T-helper 2 cell (primary cell): ENCODE data around the gene PDXP.
A peak's percentile ranks its signal among the peaks of the same experiment; 100 is the strongest.
"Not testable (repeated sequence)": the region's sequence is repeated elsewhere in the genome, so short reads cannot be mapped to it uniquely, and the experiment has no call there.

Experiments
- DNase-seq, 5 experiments: peaks; one replicate each; pipeline versions ENCODE4 v3.0.0 to v3.0.0-alpha.2; 2012 to 2022

PDXP gene

DNA sequence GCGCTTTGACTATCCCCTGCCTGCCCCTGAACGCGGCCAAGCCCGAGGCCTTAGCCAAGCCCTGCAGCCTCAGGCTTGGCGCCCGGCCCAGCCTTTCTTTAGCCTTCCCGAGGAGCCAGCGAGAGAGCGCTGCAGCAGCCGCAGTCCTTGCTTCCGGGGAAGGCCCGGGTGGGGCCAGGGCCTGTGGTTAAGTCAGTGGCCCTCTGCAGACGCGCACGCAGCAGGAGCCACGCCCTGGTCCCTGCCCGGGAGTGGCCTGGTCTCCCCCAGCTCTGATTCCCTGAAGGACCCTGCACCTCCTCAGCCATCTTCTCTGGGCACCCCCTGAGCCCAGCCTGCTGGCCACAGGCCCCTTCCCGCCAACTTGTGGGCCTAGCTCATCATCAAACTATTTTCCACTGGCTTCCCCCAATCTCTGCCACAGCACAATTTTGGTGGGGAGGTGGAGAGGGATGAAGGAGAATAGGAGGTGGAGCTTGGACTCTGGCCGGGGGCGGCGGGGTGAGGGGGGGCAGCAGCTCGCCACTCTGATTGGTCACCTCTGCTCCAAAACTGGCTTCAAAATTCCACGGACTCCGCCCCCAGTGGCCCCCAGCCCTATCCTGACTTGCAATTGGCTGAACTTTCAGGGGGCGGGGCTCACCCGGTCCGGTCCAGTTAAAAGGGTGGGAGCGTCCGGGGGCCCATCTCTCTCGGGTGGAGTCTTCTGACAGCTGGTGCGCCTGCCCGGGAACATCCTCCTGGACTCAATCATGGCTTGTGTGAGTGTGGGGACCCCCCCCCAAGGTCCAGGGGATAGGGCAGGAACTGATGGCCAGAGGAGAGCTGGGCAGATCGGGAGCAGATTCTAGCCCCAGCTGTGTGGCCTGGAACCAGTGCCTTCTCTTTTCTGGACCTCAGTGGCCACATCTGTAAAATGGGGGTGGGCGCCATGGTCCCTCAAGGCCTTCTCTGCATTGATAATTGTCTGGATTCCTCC lies 16.7 kb downstream of the PDXP start, which contains the start of gene LGALS1:
LGALS1 (plus strand) TSS at position 686 of the 979 bp plus-strand sequence; CDS start at position 753, 67 bp downstream.
- DNase-seq: peak; percentile 15 to 90 (median 48)

GRCh38 chr22:37675930-37676735 lies 17.6 kb downstream of the PDXP start:
- DNase-seq: peak in 1 of 5 experiments; percentile 40

- peak; percentile 81 to 94 (median 89) for DNase-seq
Observed at GRCh38 chr22:37676736-37677492, 18.4 kb downstream of the PDXP start.

DNA sequence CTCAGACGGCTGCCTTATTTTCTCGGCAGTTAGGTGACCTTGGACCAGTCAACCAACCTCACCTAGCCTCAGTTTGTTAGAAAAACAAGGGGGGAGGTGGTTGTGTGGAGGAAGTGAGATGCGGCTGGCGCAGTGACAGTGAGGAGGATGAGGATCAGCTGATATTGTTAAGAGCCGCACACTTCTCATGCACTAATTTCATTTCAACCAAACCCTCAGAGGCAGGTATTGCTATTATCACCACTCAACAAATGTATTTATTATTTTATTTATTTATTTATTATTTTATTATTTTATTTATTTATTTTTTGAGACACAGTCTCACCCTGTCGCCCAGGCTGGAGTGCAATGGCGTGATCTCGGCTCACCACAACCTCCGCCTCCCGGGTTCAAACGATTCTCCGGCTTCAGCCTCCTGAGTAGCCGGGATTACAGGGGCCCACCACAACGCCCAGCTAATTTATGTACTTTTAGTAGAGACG lies 19.0 kb downstream of the PDXP start:
- no peak for DNase-seq

GRCh38 chr22:37678372-37678771 lies 19.8 kb downstream of the PDXP start:
- DNase-seq: no peak

- DNase-seq: no peak
Observed at GRCh38 chr22:37679670-37680069, 21.1 kb downstream of the PDXP start.

GRCh38 chr22:37680191-37680851 lies 21.8 kb downstream of the PDXP start:
- DNase-seq: no peak

DNA sequence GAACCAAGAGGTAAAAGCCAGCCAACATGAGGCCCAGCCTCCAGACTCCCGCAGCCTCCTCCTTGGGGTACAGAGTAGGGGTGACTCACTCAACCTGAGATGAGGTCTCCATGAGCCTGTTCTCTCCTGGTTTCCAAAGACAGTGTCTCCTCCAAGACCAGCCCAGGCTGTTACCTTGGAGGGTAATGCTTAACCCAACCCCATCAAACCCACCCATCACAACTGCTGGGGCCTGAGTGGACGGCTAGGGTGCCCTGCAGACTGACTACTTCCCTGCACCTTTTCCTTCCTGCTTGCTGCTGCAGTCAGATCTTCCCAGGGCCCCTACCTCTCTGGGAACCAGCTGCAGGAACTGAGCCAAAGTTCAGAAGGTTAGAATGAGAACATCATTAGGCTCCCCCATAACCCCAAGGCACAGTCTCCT lies 22.5 kb downstream of the PDXP start:
- no peak for DNase-seq

GRCh38 chr22:37681556-37682049 lies 23.1 kb downstream of the PDXP start:
- DNase-seq: peak; percentile 27 to 76 (median 55)

- no peak for DNase-seq
Observed at GRCh38 chr22:37684803-37685615, 26.5 kb downstream of the PDXP start.

GRCh38 chr22:37686002-37686982 lies 27.8 kb downstream of the PDXP start, which contains the start of gene NOL12:
Gene NOL12, plus strand, starts transcription at chr22:37686343. Its CDS starts 50 bp downstream, at chr22:37686393.
- peak; percentile 45 to 90 (median 64) for DNase-seq

- no peak for DNase-seq
Observed at GRCh38 chr22:37690407-37690806, 31.9 kb downstream of the PDXP start.

GRCh38 chr22:37690901-37691504 lies 32.5 kb downstream of the PDXP start:
- no peak for DNase-seq

DNA sequence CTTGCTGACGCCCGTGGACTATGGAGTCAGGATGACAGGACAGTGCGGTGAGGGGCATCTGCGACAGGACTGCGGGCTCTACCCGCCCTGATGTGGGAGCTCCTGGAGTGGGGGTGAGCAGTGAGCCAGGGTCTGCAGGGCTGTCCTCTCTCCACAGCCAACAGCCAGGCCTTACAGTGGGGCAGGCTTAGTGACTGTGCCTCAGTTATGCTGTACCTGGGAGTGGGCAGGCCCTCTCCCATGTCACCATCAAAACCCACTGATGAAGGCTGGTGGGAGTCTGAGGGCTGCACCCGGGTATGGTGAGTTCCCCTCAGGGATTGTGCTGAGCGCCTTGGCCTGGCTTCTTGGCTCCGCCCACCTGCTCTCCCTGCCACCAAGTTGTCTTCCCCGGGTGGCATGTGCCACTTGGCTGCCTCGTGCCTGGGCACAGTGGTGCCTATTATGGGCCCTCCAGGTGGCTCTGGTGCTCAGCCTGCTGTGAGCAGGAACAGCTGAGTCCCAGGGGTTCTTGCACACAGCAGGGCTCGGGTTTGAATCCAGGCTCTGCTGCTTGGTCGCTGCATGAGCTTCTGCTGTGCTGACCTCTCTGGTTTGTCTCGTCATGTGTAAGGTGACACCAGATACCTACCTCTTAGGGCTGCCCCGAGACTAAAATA lies 34.2 kb downstream of the PDXP start:
- no peak for DNase-seq

DNA sequence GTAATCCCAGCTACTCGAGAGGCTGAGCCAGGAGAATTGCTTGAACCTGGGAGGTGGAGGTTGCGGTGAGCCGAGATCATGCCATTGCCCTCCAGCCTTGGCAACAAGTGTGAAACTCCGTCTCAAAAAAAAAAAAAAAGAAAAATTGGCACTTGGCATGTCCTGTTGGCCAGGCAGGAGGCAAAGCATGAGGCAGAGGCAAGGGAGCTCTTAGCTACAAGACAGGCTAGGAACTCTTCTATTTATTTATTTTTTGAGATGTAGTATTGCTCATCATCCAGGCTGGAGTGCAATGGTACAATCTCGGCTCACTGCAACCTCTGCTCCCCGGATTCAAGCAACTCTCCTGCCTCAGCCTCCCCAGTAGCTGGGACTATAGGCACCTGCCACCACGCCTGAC lies 35.6 kb downstream of the PDXP start:
- DNase-seq: not testable (repeated sequence)

GRCh38 chr22:37696260-37696656 lies 37.7 kb downstream of the PDXP start:
- not testable (repeated sequence) for DNase-seq

GRCh38 chr22:37696657-37697537 lies 38.4 kb downstream of the PDXP start, which contains the start of gene TRIOBP:
Gene TRIOBP, plus strand, starts transcription at chr22:37697048. Its CDS starts 4,318 bp downstream, at chr22:37701366.
- DNase-seq: peak; percentile 23 to 91 (median 71)
